B cell (primary cell): ENCODE measurements around the gene EHBP1. TPM values are rescaled to one million over a fixed set of nuclear protein-coding genes. Genes with fewer than 3 reads are reported as not detected.

ENCODE experiments used
- ATAC-seq: fragments of 200-7000 bp; cut with Tn5 transposase; one replicate; pipeline ENCODE4 v1.10.0; 2021; ENCODE audit warnings: low read depth, mild to moderate bottlenecking, moderate number of reproducible peaks, moderate library complexity
- CTCF ChIA-PET: fragments of 350-600 bp; sonication (Branson Sonifier 250); formaldehyde crosslinking; loops from one replicate; lab custom pipeline; 2021; ENCODE audit warnings: antibody characterized with exemption, inconsistent platforms; lab: Charles Lee
- POLR2A ChIA-PET: fragments of 350-600 bp; sonication (Branson Sonifier 250); formaldehyde crosslinking; loops from one replicate; lab custom pipeline; 2021; ENCODE audit warnings: antibody characterized with exemption; lab: Charles Lee
- DNase-seq: peaks from one replicate; pipeline ENCODE4 v3.0.0; 2013
- H2AFZ ChIP-seq: 2 replicates; pipeline ENCODE4 v1.6.1; 2012; ENCODE audit warnings: mild to moderate bottlenecking, low read depth, low read length; ENCODE audit not compliant: insufficient read depth, poor library complexity, severe bottlenecking
- H3K27ac ChIP-seq, 2 donors: 1 replicate in 1 of 2; 2 replicates in 1 of 2; pipeline ENCODE4 v1.5.1; 2012 to 2013; ENCODE audit warnings: low read length in 2 of 2, mild to moderate bottlenecking in 2 of 2, moderate library complexity in 1 of 2
- H3K27me3 ChIP-seq, 4 experiments: fragments of 200-600 bp in 1 of 4; sonication (generic) in 1 of 4; replicated peaks in 1 of 4; 1 replicate in 2 of 4; 2 replicates in 2 of 4; pipeline versions ENCODE4 v1.6.1 to v1.7.0; 2013 to 2016; ENCODE audit warnings: low read length in 3 of 4, mild to moderate bottlenecking in 2 of 4, mixed read lengths in 1 of 4, moderate library complexity in 1 of 4; ENCODE audit not compliant: insufficient read depth in 4 of 4, control insufficient read depth in 3 of 4; ENCODE audit errors: control extremely low read depth in 1 of 4
- H3K36me3 ChIP-seq, 2 experiments: replicated peaks in 1 of 2; 1 replicate in 1 of 2; 2 replicates in 1 of 2; pipeline versions ENCODE4 v1.6.1 to v1.7.1; 2013; ENCODE audit warnings: low read length in 1 of 2; ENCODE audit not compliant: insufficient read depth in 2 of 2, control insufficient read depth in 1 of 2; ENCODE audit errors: control extremely low read depth in 1 of 2, extremely low read depth in 1 of 2
- H3K4me1 ChIP-seq, 2 donors: fragments of 200-600 bp in 1 of 2; sonication (generic) in 1 of 2; 1 replicate in 1 of 2; 2 replicates in 1 of 2; pipeline versions ENCODE4 v1.5.1 to v1.6.1; 2013 to 2017; ENCODE audit warnings: low read length in 2 of 2; ENCODE audit not compliant: control insufficient read depth in 2 of 2, insufficient read depth in 2 of 2
- H3K4me2 ChIP-seq: replicated peaks from 2 replicates; pipeline ENCODE3; 2012; ENCODE audit warnings: mild to moderate bottlenecking, low read depth, low read length; ENCODE audit not compliant: poor library complexity, severe bottlenecking
- H3K4me3 ChIP-seq, 5 experiments: fragments of 200-600 bp in 1 of 5; sonication (generic) in 1 of 5; 1 replicate in 3 of 5; 2 replicates in 2 of 5; pipeline versions ENCODE4 v1.5.1 to v1.7.0; 2011 to 2016; ENCODE audit warnings: low read length in 4 of 5, mild to moderate bottlenecking in 4 of 5, low read depth in 2 of 5, control low read depth in 1 of 5, moderate library complexity in 1 of 5; ENCODE audit not compliant: insufficient read depth in 1 of 5; ENCODE audit errors: control extremely low read depth in 1 of 5, extremely low read depth in 1 of 5
- H3K79me2 ChIP-seq: fragments of 200-600 bp; sonication (generic); one replicate; pipeline ENCODE4 v1.6.0; 2016; ENCODE audit warnings: low read length; ENCODE audit not compliant: control insufficient read depth, insufficient read depth
- H3K9ac ChIP-seq: fragments of 200-600 bp; sonication (generic); 2 replicates; pipeline ENCODE4 v1.6.1; 2017; ENCODE audit warnings: mild to moderate bottlenecking, low read length, moderate library complexity
- H3K9me3 ChIP-seq, 3 donors: one replicate each; pipeline versions ENCODE4 v1.6.1 to v1.7.1; 2013; ENCODE audit warnings: low read length in 2 of 3; ENCODE audit not compliant: control insufficient read depth in 2 of 3, insufficient read depth in 1 of 3; ENCODE audit errors: control extremely low read depth in 1 of 3
- H4K20me1 ChIP-seq: 2 replicates; pipeline ENCODE4 v1.6.0; 2012; ENCODE audit warnings: mild to moderate bottlenecking, low read length; ENCODE audit not compliant: insufficient read depth, control insufficient read depth, poor library complexity, severe bottlenecking
- H3K27ac Mint-ChIP-seq: one replicate; pipeline ENCODE4 v1.8.0; 2021; ENCODE audit warnings: mixed read lengths
- H3K27me3 Mint-ChIP-seq: one replicate; pipeline ENCODE4 v1.8.0; 2021; ENCODE audit warnings: mixed read lengths
- H3K4me1 Mint-ChIP-seq: one replicate; pipeline ENCODE4 v1.8.0; 2021; ENCODE audit warnings: mixed read lengths
- H3K4me3 Mint-ChIP-seq: one replicate; pipeline ENCODE4 v1.8.0; 2021; ENCODE audit warnings: mixed read lengths
- H3K9me3 Mint-ChIP-seq: one replicate; pipeline ENCODE4 v1.8.0; 2022; ENCODE audit warnings: mixed read lengths; ENCODE audit not compliant: insufficient read depth
- EZH2 ChIP-seq: IDR thresholded peaks from 2 replicates; pipeline ENCODE4 v1.6.1; 2012; ENCODE audit warnings: borderline replicate concordance, low read depth, mild to moderate bottlenecking, moderate library complexity, low read length; ENCODE audit not compliant: insufficient read depth, poor library complexity, severe bottlenecking
- WGBS: methylation state at CpG from one replicate; pipeline ENCODE4 v1.1.5; 2013; ENCODE audit warnings: missing lambda C conversion rate; ENCODE audit not compliant: insufficient coverage; 5-methylcytosine and 5-hydroxymethylcytosine counted together
- intact Hi-C: fragments of 100-400 bp; cut with micrococcal nuclease; formaldehyde crosslinking; loops from one replicate; pipeline ENCODE4 v1.10.0; 2022
- polyA plus RNA-seq: library from polyadenylated mRNA; depleted of rRNA; stranded (reverse); fragments of >200 nt; gene quantifications from 2 replicates; pipeline ENCODE4 v1.2.3, GENCODE V29; 2012
- total RNA-seq, 2 donors: library from RNA; stranded (reverse); fragments of 120-200 nt in 1 of 2; gene quantifications; 1 replicate in 1 of 2; 2 replicates in 1 of 2; pipeline versions ENCODE4 v1.2.3 to v1.2.4, GENCODE V29; 2013 to 2022
- TF ChIP-seq, protein P1 (sequence below): fragments of 200-600 bp; IDR thresholded peaks from one replicate; pipeline ENCODE4 v1.8.0; 2022; ENCODE audit warnings: antibody characterized with exemption, mild to moderate bottlenecking

EHBP1 gene
- total and polyA plus RNA-seq, 2 donors (not counting 1 experiment from before 2014, with no cell fraction given): 8.8 to 34.7 TPM

GRCh38 chr2:63064661-63065060 lies 359.1 kb downstream of the EHBP1 start:
- CTCF ChIA-PET: no interaction called here
- H3K9me3 Mint-ChIP-seq: peaks cover 2% of the 10 kb centered on the region
- no peak for DNase-seq
- no peak for ATAC-seq
- H3K27ac ChIP-seq: no peak overlapping the region
- no peak overlapping the region for H3K9ac ChIP-seq
- no peaks in the 10 kb centered on the region for H3K36me3 ChIP-seq
- POLR2A ChIA-PET: no interaction called here
- H3K4me3 ChIP-seq: no peak overlapping the region
- no peaks in the 10 kb centered on the region for H4K20me1 ChIP-seq
- no peak overlapping the region for H3K4me3 Mint-ChIP-seq
- no peak overlapping the region for H3K4me2 ChIP-seq
- intact Hi-C loops: no loop called here
- H3K27me3 ChIP-seq: peaks cover 2 to 55% (median 29%) of the 10 kb centered on the region in 4 experiments
- no peak overlapping the region for H3K27ac Mint-ChIP-seq
- no peaks in the 10 kb centered on the region for H3K79me2 ChIP-seq
- peaks cover 4% of the 10 kb centered on the region for H3K4me1 Mint-ChIP-seq
- peaks cover 0 to 7% (median under 1%) of the 10 kb centered on the region in 3 donors for H3K9me3 ChIP-seq
- H3K27me3 Mint-ChIP-seq: peaks cover 62% of the 10 kb centered on the region
- WGBS: no CpG with 5 or more reads among the region's 4 CpGs
- TF ChIP-seq, protein P1, sequence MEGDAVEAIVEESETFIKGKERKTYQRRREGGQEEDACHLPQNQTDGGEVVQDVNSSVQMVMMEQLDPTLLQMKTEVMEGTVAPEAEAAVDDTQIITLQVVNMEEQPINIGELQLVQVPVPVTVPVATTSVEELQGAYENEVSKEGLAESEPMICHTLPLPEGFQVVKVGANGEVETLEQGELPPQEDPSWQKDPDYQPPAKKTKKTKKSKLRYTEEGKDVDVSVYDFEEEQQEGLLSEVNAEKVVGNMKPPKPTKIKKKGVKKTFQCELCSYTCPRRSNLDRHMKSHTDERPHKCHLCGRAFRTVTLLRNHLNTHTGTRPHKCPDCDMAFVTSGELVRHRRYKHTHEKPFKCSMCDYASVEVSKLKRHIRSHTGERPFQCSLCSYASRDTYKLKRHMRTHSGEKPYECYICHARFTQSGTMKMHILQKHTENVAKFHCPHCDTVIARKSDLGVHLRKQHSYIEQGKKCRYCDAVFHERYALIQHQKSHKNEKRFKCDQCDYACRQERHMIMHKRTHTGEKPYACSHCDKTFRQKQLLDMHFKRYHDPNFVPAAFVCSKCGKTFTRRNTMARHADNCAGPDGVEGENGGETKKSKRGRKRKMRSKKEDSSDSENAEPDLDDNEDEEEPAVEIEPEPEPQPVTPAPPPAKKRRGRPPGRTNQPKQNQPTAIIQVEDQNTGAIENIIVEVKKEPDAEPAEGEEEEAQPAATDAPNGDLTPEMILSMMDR: no peak
- TF ChIP-seq EZH2: no peak
- H2AFZ ChIP-seq: no peak overlapping the region
- H3K4me1 ChIP-seq: peaks cover 0 to 7% of the 10 kb centered on the region in 2 donors

- no peak overlapping the region for H2AFZ ChIP-seq
- Mint-ChIP-seq H3K27me3 (peaks cover 55% of the 10 kb centered on the region), H3K4me1 (no peaks in the 10 kb centered on the region), H3K27ac (no peak overlapping the region), H3K4me3 (no peak overlapping the region), H3K9me3 (no peaks in the 10 kb centered on the region)
- H3K4me3 ChIP-seq: no peak overlapping the region
- DNase-seq (no peak), ATAC-seq (no peak)
- intact Hi-C loops: no loop called here
- CTCF ChIA-PET: no interaction called here
- 65% methylated on average over 3 of the region's 3 CpGs for WGBS
- no peaks in the 10 kb centered on the region for H4K20me1 ChIP-seq
- TF ChIP-seq, protein P1: no peak
- TF ChIP-seq EZH2: no peak
- no peaks in the 10 kb centered on the region for H3K79me2 ChIP-seq
- peaks cover 0 to 7% (median 0%) of the 10 kb centered on the region in 3 donors for H3K9me3 ChIP-seq
- no peak overlapping the region for H3K9ac ChIP-seq
- POLR2A ChIA-PET: no interaction called here
- no peaks in the 10 kb centered on the region for H3K4me1 ChIP-seq
- H3K27me3 ChIP-seq: peaks cover 2 to 42% (median 19%) of the 10 kb centered on the region in 4 experiments
- no peak overlapping the region for H3K27ac ChIP-seq
- no peak overlapping the region for H3K4me2 ChIP-seq
- no peaks in the 10 kb centered on the region for H3K36me3 ChIP-seq
These were observed 360.8 kb downstream of the EHBP1 start for GRCh38 chr2:63066265-63066664.
